Ramos (cell line): Measurements from ENCODE around the gene BOD1L1.

ENCODE experiments used
- in situ Hi-C: fragments of 300-500 bp; cut with MboI; formaldehyde crosslinking; loops from one replicate; pipeline ENCODE4 v1.14.3; 2022; ENCODE audit warnings: low sequenced_read_pairs; ENCODE audit not compliant: unreplicated experiment

BOD1L1 gene

DNA sequence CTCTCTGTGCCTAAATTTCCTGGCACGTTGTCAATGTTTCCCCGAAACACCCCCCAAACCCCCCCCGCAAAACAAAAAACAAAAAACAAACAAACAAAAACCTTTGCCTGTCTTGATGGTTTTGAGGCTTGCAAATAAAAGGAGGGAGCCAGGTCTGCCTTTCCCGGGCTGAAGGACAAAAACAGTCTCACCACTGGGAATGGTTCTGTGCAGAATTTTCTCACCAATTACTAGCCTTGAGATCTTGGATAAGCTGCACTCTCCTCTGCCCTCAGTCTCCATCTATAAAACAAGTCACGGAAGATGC lies 98.8 kb downstream of the BOD1L1 start:
- in situ Hi-C loops = no loop called here

DNA sequence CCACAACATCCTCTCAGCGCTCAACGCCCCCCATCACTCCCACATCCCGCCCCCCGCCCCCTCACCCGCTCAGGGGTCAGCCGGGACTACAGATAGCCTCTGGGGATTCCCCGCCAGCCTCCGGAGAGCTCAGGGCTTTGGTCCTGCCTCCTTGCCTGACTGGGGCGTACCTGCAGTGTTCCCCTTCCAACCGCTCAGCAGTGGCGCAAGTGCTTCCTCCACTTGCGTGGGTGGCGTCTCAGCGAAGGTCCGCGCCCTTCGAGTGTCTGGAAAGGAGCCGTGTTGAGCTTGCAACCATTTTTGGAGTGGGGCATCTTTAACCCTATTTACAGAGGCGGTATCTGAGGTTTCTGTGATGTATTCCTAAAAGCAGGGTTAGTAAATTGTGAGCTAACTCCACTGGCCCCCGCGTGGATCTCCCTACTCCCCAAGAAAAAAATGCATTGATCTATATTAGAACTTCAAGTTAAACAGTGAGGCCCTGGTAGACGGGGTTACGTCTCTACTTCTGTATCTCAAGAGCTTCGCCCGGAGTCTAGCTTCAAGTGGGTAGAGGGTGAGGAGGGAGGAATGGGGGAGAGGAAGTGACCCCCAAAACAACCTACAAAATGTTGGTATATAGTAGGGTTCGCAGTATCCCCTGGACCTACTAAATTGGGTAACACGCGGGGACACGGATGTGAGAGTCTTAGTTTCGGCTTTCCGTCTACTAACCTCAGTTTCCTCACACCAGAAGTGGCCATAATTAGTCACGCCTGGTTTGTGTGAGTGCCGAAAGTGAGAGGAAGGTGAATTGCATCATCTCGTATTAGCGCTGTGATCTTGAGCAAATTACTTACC lies 99.3 kb downstream of the BOD1L1 start:
- in situ Hi-C loops = no loop called here

DNA sequence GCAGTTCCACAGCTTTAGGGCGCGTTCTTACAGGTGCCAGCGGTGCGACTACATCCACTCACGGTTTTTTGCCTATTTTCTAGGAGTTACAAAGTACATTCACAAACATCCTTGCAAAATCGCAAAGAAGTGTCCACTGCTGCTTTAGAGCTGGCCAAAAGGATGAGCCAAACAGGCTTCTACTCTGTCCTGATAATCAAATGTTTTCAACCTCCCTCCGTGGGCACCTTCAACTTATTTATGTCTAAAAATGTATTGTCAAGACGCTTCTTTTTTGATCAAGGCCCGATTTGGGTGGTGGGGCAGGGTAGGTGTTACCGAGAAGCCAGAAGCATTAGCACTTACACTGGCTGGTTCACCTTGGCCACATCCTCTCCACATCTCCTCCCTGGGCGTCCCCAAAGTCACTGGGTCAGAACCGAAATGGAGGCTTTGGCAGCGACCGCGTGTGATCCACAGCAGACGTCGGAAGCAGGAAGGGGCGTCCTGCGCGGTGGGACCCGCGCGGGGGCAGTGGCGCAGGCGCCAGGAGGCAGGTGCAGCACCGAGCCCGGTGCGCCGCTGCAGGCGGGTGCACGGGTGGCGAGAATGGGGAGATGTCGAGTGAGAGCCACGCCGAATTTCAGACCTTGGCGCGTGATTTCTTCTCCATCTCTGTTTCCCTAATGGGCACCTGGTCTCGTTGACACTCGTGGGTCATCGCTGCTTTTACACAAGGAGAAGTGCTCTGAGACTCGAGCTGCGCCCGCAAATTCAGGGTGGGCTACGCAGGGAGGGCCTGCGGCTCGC lies 100.1 kb downstream of the BOD1L1 start:
- in situ Hi-C loops = no loop called here

DNA sequence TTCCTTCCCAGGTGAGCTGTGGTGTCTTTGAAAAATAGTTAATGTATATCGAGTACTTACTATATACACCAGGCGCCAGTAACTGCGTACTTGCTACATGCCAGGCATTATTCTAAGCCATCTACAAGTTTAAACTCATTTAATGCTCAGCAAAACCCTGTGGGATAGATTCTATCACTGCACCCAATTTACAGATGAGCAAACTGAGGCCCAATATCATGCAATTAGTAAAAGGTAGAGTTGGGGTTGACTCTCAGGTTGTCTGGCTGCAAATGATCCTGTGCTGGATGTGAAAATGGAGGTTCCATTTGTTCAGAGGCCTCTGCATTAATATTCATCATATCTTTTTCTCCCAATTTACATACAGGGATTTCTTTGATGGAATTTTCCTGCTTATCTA lies 100.9 kb downstream of the BOD1L1 start:
- in situ Hi-C loops = no loop called here

DNA sequence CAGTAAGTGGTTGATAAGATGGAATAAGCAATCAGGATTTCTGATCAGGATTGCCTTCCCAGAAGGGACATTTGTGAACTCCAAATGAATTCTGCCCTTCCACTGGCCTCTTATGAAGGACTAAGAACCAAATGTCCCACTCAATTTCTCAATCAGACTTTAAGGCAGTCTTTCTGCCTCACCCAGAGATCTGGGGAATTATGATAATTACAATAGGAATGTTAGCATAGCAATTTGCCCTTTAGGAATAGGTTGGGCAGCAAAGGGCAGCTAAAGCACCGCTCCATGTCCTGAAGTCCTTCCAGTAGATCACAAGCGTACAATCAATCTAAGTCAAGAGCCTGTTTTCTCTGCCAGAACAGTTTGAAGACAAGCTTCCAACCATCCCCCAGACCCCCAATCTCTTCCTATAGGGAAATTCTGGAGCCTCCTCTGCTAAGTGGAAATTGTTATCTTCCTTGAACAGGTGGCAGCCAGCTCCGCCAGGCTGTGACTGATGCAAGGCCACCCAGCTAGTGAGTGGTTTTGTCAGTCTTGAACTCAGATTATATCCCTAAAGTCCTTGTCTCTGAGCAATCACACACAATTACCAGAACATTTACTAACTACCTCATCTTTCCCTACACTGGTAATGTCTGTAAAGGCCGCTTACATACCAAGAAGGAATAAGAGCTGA lies 101.8 kb downstream of the BOD1L1 start:
- in situ Hi-C loops = no loop called here

DNA sequence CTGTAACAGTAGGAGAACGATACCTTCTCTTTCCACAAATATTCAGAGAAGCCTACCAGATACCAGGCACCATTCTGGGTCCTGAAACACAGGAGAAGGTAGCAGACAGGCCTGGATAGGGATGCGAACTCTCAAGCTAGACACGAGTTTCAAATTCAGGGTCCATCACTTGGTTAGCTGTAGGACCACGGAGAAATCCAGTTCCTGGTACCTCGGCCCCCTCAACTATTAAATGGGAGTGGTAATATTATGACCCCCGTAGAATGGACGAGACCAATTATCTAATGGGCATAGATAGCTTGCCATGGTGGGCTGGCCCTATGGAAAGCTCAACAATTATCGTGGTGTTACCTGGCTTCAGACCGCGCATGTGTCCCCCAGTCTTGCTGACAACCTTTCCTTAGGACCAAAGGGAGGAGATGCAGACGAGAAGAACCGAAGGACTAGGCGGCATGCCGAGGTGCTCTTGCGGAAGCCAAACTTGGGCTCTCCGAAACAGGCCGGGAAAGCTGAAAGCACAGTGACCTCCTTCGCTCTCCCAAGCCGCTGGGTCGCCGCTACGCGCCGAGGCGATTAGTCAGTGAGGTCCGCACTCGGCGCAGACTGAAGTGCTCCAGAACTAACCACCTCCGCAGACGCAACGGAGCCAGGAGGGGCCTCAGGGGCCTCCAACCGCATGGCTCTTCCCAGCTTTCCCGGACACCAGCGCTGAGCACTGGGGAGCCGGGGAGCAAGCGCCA lies 102.9 kb downstream of the BOD1L1 start:
- in situ Hi-C loops = no loop called here

DNA sequence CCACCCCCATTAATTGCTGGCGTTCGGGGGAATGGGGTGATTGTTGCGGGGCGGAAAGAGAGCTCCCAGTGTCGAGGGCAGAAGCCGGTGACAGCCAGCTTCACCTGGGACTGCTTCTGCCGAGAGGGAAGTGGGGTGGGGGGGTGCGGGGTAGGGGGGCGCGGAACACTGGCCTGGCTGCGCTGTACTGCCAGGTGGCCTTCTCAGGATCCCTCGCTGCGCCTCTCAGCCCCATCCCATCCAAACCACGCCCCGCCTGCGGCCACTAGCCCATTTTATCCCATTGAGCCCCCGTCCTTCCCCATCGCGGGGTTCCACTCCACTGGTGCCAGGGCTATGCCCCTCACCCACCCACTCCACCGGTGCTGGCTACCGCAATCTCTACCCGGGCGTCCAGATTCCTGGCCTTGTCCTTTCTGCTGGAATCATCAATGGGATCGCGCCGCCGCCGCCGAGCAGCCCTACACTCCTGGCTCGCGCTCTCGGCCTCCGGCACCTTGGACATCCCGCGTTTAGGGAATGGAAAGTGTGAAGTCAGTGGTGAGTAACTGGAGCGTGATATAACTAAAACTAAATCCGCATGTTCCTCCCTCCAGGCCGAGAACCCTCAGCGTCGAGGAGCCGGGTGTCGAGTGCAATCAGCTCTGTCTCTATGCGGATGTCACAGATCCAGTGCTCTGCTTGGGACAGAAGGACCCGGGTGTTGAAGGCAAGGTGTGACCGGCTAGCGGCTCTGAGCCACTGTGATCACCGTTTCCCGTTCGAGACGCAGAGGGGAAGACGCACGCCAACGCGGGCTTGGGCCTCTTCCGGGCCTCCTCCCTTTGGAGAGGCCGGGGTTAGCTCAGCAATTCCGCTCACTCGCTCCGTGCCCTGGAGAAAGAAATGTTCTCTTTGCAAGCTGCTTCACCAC lies 103.7 kb downstream of the BOD1L1 start:
- in situ Hi-C loops = no loop called here

DNA sequence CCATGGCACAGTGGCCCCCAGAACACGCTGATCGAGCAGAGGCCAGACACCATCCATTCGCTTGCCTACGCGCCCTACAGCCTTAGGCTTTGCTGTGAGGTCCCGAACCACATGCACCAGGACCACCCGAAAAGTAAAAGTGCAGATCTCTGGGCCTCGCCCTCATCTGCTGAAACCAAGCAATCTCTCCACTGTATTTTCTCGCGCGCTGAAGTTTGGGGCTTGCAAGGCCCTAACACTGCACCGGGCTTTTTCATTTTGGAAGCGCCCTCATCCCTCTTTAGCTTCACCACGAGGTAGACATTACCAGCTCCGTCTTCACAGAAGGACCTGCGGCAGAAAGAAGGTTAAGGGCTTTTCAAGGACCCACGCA lies 104.4 kb downstream of the BOD1L1 start:
- in situ Hi-C loops = no loop called here

DNA sequence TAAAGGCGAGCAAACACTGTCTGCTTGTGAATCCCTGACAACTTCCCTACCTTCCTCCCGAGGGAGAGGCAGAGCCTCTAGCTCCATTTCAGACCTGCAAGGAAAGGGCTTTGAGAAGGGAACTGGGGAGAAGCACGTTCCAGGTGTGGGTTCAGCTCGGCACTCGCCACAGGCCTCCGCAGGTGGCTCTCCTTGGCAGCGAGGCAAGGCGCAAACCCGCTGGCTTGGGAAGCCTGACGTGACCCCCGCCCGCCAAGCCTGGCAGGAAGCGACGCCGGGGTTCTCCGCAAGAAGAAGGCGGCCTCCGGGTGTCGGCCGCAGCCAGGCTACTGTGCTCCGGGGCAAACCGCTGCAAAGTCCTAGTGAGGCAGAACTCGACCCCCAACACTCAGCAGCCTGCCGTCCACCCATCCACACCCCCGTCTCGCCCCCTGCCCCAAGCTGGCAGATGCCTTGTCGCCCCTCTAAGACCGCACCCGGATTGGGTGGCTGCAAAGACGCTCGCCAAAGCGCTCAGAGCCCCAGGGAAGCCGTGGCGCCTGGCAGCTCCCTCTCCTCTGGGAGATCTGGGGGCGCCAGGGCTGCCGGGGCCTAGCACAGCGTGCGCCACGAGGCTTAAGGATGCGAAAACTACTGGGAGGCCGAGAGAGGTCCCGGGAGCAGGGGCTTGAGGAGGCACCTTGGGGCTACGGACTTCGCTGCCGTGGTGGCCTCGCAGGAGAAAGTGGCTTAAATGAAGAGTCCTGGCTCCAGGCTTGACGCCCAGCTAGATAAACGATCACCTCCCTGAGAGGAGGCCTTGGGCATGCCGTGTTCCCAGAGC lies 105.0 kb downstream of the BOD1L1 start:
- in situ Hi-C loops = no loop called here

DNA sequence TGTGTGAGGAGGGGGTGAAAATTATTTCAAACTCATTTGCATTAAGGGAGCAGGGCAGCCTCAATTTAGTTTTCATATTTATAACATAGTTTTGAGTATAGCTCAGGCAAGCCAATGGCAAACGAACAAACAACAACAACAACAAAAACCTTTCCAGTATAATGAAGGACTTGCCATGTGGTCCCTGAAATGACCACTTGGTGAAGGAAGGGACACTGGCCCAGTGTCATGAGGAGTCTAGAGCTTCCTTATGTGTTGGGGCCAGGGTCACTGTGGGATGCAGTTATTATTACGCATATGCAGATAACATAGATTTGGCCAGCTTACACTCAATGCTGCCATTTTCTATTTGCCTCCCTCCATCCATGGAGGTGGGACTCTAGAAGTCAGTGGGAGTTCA lies 106.5 kb downstream of the BOD1L1 start:
- in situ Hi-C loops = no loop called here
